Activated CD4-positive, alpha-beta T cell treated with anti-CD3 and anti-CD28 coated beads for 36 hours (primary cell): Measurements from ENCODE around the gene CNTF. TPM values are rescaled to one million over a fixed set of nuclear protein-coding genes. Genes with fewer than 3 reads are reported as not detected.

Source experiments
- ATAC-seq: fragments of 200-7000 bp; cut with Tn5 transposase; one replicate; pipeline ENCODE4 v1.10.0; 2021; ENCODE audit warnings: mild to moderate bottlenecking, moderate library complexity
- CTCF ChIA-PET: fragments of 350-600 bp; sonication (Branson Sonifier 250); formaldehyde crosslinking; loops from one replicate; lab custom pipeline; 2021; ENCODE audit warnings: antibody characterized with exemption; lab: Charles Lee
- POLR2A ChIA-PET: fragments of 350-600 bp; sonication (Branson Sonifier 250); formaldehyde crosslinking; loops from one replicate; lab custom pipeline; 2021; ENCODE audit warnings: antibody characterized with exemption, inconsistent platforms; lab: Charles Lee
- DNase-seq: peaks from one replicate; pipeline ENCODE4 v3.0.0-alpha.2; 2020
- H3K27ac Mint-ChIP-seq: one replicate; pipeline ENCODE4 v1.8.0; 2021; ENCODE audit warnings: mixed read lengths
- H3K27me3 Mint-ChIP-seq: one replicate; pipeline ENCODE4 v1.8.0; 2021; ENCODE audit warnings: mixed read lengths
- H3K36me3 Mint-ChIP-seq: one replicate; pipeline ENCODE4 v1.8.0; 2021; ENCODE audit warnings: low read depth, mixed read lengths
- H3K4me1 Mint-ChIP-seq: one replicate; pipeline ENCODE4 v1.8.0; 2021; ENCODE audit warnings: mixed read lengths
- H3K4me3 Mint-ChIP-seq: one replicate; pipeline ENCODE4 v1.8.0; 2021; ENCODE audit warnings: mild to moderate bottlenecking, moderate library complexity, mixed read lengths
- H3K9me3 Mint-ChIP-seq: one replicate; pipeline ENCODE4 v1.8.0; 2021; ENCODE audit warnings: low read depth, mixed read lengths
- intact Hi-C, 2 experiments: fragments of 100-400 bp; cut with DNase I in 1 of 2; cut with micrococcal nuclease in 1 of 2; formaldehyde crosslinking; loops; one replicate each; pipeline versions ENCODE4 v1.14.2 to v1.15.1; 2022 to 2024; cut with DNase I, micrococcal nuclease
- total RNA-seq, 2 experiments: library from RNA; stranded (reverse); gene quantifications; one replicate each; pipeline ENCODE4 v1.2.3, GENCODE V29; 2021

CNTF gene
- total RNA-seq, 2 experiments from 2014 or later: 1.6 to 3.4 TPM

GRCh38 chr11:58578635-58579191 lies 43.8 kb upstream of the CNTF start, which contains the start of gene ZFP91:
TSS of gene ZFP91 (plus strand) at chr11:58579063. CDS start at chr11:58579282, 219 bp downstream.
- Mint-ChIP-seq H3K27ac (peak within 1 kb of the TSS; percentile 99), H3K4me3 (peak within 1 kb of the TSS; percentile 89), H3K36me3 (peaks cover 41% of the 10 kb centered on the region), H3K27me3 (no peaks in the 10 kb centered on the region), H3K9me3 (no peaks in the 10 kb centered on the region), H3K4me1 (peaks cover 43% of the 10 kb centered on the region)
- CTCF ChIA-PET: interaction anchor here (0.8 to 6.1 kb wide), 4 partner anchors 8 to 54 kb away, joined by 3 to 45 read pairs (median 14); no protein-coding TSS in a partner anchor
- POLR2A ChIA-PET: interaction anchor here (3.6 kb wide), 1 partner anchor 19 kb away, joined by 23 read pairs; no protein-coding TSS in a partner anchor
- intact Hi-C loops: loop anchor here (1.0 to 10.0 kb wide), 20 partner anchors 39 to 1254 kb away; partner anchors contain the start of genes CLP1 (in 2 of the 2), FAM111A (in 2 of the 2), MED19 (in 2 of the 2) and SELENOH (in 2 of the 2)
- ATAC-seq (peak; percentile 53), DNase-seq (peak; percentile 98)

- Mint-ChIP-seq H3K4me3 (peak overlapping the region; percentile 89), H3K27ac (peak overlapping the region; percentile 99), H3K27me3 (no peaks in the 10 kb centered on the region), H3K4me1 (peaks cover 44% of the 10 kb centered on the region), H3K9me3 (no peaks in the 10 kb centered on the region), H3K36me3 (peaks cover 38% of the 10 kb centered on the region)
- DNase-seq (peak; percentile 96), ATAC-seq (peak; percentile 33)
- POLR2A ChIA-PET: no interaction called here
- intact Hi-C loops: loop anchor here (1.0 to 10.0 kb wide), 19 partner anchors 13 to 1255 kb away; partner anchors contain the start of genes FAM111A (in 2 of the 2), MED19 (in 2 of the 2), TMX2 (in 2 of the 2) and CLP1 (in 1 of the 2)
- CTCF ChIA-PET: interaction anchor here (0.6 to 3.3 kb wide), 8 partner anchors 9 to 556 kb away, joined by 3 to 20 read pairs (median 3); no protein-coding TSS in a partner anchor
Measured at GRCh38 chr11:58579192-58580129, 43.0 kb upstream of the CNTF start.

GRCh38 chr11:58580311-58580710 lies 42.2 kb upstream of the CNTF start:
- POLR2A ChIA-PET: no interaction called here
- Mint-ChIP-seq H3K27ac (peak overlapping the region; percentile 99), H3K9me3 (no peaks in the 10 kb centered on the region), H3K27me3 (no peaks in the 10 kb centered on the region), H3K4me3 (peak overlapping the region; percentile 89), H3K4me1 (peaks cover 44% of the 10 kb centered on the region), H3K36me3 (peaks cover 33% of the 10 kb centered on the region)
- DNase-seq: no peak
- intact Hi-C loops: loop anchor here (1.0 kb wide), 2 partner anchors 12 to 17 kb away; no protein-coding TSS in a partner anchor
- no peak for ATAC-seq
- CTCF ChIA-PET: interaction anchor here (0.6 to 1.3 kb wide), 7 partner anchors 8 to 555 kb away, joined by 3 to 7 read pairs (median 3); no protein-coding TSS in a partner anchor

GRCh38 chr11:58582437-58582836 lies 40.0 kb upstream of the CNTF start:
- CTCF ChIA-PET: interaction anchor here (0.9 to 1.1 kb wide), 4 partner anchors 15 to 47 kb away, joined by 3 to 4 read pairs (median 3); no protein-coding TSS in a partner anchor
- H3K9me3 Mint-ChIP-seq: no peaks in the 10 kb centered on the region
- H3K4me3 Mint-ChIP-seq: peak overlapping the region; percentile 89
- ATAC-seq: no peak
- intact Hi-C loops: no loop called here
- DNase-seq: no peak
- peak overlapping the region; percentile 37 for H3K27ac Mint-ChIP-seq
- POLR2A ChIA-PET: interaction anchor here (0.9 kb wide), 1 partner anchor 57 kb away, joined by 4 read pairs; no protein-coding TSS in a partner anchor
- no peaks in the 10 kb centered on the region for H3K27me3 Mint-ChIP-seq
- H3K36me3 Mint-ChIP-seq: peaks cover 45% of the 10 kb centered on the region
- H3K4me1 Mint-ChIP-seq: peaks cover 49% of the 10 kb centered on the region

- no peak for ATAC-seq
- intact Hi-C loops: no loop called here
- no peaks in the 10 kb centered on the region for H3K27me3 Mint-ChIP-seq
- no peak overlapping the region for H3K27ac Mint-ChIP-seq
- peaks cover 46% of the 10 kb centered on the region for H3K36me3 Mint-ChIP-seq
- H3K9me3 Mint-ChIP-seq: no peaks in the 10 kb centered on the region
- peaks cover 64% of the 10 kb centered on the region for H3K4me1 Mint-ChIP-seq
- no peak overlapping the region for H3K4me3 Mint-ChIP-seq
- ChIA-PET POLR2A (no interaction called here), CTCF (interaction anchor here (0.8 to 2.3 kb wide), 3 partner anchors 10 to 43 kb away, joined by 3 to 9 read pairs (median 7); no protein-coding TSS in a partner anchor)
- DNase-seq: no peak
Measured at GRCh38 chr11:58586998-58587397, 35.5 kb upstream of the CNTF start.

GRCh38 chr11:58591659-58592058 lies 30.8 kb upstream of the CNTF start:
- peak overlapping the region; percentile 48 for H3K27ac Mint-ChIP-seq
- POLR2A ChIA-PET: interaction anchor here (0.6 kb wide), 1 partner anchor 22 kb away, joined by 5 read pairs; no protein-coding TSS in a partner anchor
- peaks cover 64% of the 10 kb centered on the region for H3K36me3 Mint-ChIP-seq
- no peak for ATAC-seq
- H3K4me3 Mint-ChIP-seq: no peak overlapping the region
- no peaks in the 10 kb centered on the region for H3K9me3 Mint-ChIP-seq
- DNase-seq: no peak
- intact Hi-C loops: loop anchor here (1.0 kb wide), 1 partner anchor 11 kb away; no protein-coding TSS in a partner anchor
- peaks cover 78% of the 10 kb centered on the region for H3K4me1 Mint-ChIP-seq
- H3K27me3 Mint-ChIP-seq: no peaks in the 10 kb centered on the region
- CTCF ChIA-PET: interaction anchor here (1.3 to 3.6 kb wide), 2 partner anchors 24 to 38 kb away, joined by 3 to 16 read pairs; no protein-coding TSS in a partner anchor

GRCh38 chr11:58592760-58593472 lies 29.5 kb upstream of the CNTF start:
- Mint-ChIP-seq H3K36me3 (peaks cover 59% of the 10 kb centered on the region), H3K9me3 (no peaks in the 10 kb centered on the region), H3K4me1 (peaks cover 82% of the 10 kb centered on the region), H3K27ac (peak overlapping the region; percentile 84), H3K4me3 (peak overlapping the region; percentile 0), H3K27me3 (no peaks in the 10 kb centered on the region)
- peak; percentile 91 for ATAC-seq
- ChIA-PET CTCF (interaction anchor here (1.3 to 3.6 kb wide), 3 partner anchors 25 to 37 kb away, joined by 3 to 16 read pairs (median 3); no protein-coding TSS in a partner anchor), POLR2A (interaction anchor here (0.6 to 1.0 kb wide), 3 partner anchors 15 to 551 kb away, joined by 3 to 4 read pairs (median 4); partner anchors contain the start of gene LPXN)
- intact Hi-C loops: loop anchor here (1.0 kb wide), 1 partner anchor 13 kb away; no protein-coding TSS in a partner anchor
- peak; percentile 78 for DNase-seq

GRCh38 chr11:58594826-58595225 lies 27.6 kb upstream of the CNTF start:
- intact Hi-C loops: no loop called here
- H3K4me1 Mint-ChIP-seq: peaks cover 94% of the 10 kb centered on the region
- ATAC-seq: no peak
- peaks cover 59% of the 10 kb centered on the region for H3K36me3 Mint-ChIP-seq
- no peak overlapping the region for H3K4me3 Mint-ChIP-seq
- no peak for DNase-seq
- ChIA-PET CTCF (interaction anchor here (0.6 to 3.6 kb wide), 3 partner anchors 18 to 35 kb away, joined by 4 to 16 read pairs (median 4); partner anchors contain the start of gene LPXN), POLR2A (no interaction called here)
- H3K27ac Mint-ChIP-seq: no peak overlapping the region
- no peaks in the 10 kb centered on the region for H3K9me3 Mint-ChIP-seq
- H3K27me3 Mint-ChIP-seq: no peaks in the 10 kb centered on the region

- DNase-seq: no peak
- Mint-ChIP-seq H3K27me3 (no peaks in the 10 kb centered on the region), H3K9me3 (no peaks in the 10 kb centered on the region), H3K4me1 (peaks cover 92% of the 10 kb centered on the region), H3K27ac (peak overlapping the region; percentile 55), H3K36me3 (peaks cover 56% of the 10 kb centered on the region), H3K4me3 (no peak overlapping the region)
- intact Hi-C loops: loop anchor here (1.0 to 2.0 kb wide), 3 partner anchors 16 to 26 kb away; partner anchors contain the start of gene CNTF (in 1 of the 2)
- POLR2A ChIA-PET: interaction anchor here (2.1 kb wide), 1 partner anchor 20 kb away, joined by 23 read pairs; the partner anchor contains the start of gene LPXN
- no peak for ATAC-seq
- CTCF ChIA-PET: interaction anchor here (0.6 to 1.7 kb wide), 3 partner anchors 19 to 561 kb away, joined by 3 to 20 read pairs (median 14); partner anchors contain the start of gene ZFP91
Measured at GRCh38 chr11:58596621-58597020, 25.8 kb upstream of the CNTF start.
